ENCODE data around the gene DHCR7. TPM values are rescaled to one million over a fixed set of nuclear protein-coding genes. Genes with fewer than 3 reads are reported as not detected.

The DHCR7 gene
- total and polyA plus RNA-seq, 2 experiments from 2014 or later = 84.0 to 166 TPM

DNA sequence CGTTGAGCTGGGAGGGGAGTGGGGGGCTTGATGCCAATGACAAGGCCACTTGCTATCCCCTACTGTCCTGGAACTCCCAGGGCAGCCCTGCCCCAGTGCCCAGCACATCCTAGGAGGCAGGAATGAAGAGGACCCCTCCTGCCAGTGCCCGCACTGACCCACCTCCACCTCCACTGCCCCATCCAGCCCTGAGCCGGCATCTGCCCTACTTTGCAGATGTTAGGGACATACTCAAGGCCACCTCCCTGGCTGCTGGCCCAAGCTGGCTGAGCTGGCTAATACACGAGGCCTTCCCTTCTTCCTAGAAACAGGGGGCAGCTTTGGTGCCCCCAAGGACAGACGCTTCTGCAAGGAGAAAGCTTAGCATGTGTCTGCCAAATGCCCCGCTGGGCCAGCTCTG is 10.8 kb downstream of the DHCR7 start (continued):
- no peak for TF ChIP-seq ZNF331 (CRISPR knock-in tag; IDR thresholded peaks at IDR 0.05; ENCODE audit: low read depth)
- TF ChIP-seq POLR2AphosphoS5 (IDR thresholded peaks at IDR 0.05; ENCODE audit: low read depth) = no peak
- no peak for TF ChIP-seq EZH2 (IDR thresholded peaks at IDR 0.05; ENCODE audit: low read depth, unreplicated experiment)
- TF ChIP-seq EZH2phosphoT487 (IDR thresholded peaks at IDR 0.05; ENCODE audit: unreplicated experiment) = no peak
- no peak for TF ChIP-seq JUNB (IDR thresholded peaks at IDR 0.05; ENCODE audit: unreplicated experiment)
- TF ChIP-seq, protein P1, sequence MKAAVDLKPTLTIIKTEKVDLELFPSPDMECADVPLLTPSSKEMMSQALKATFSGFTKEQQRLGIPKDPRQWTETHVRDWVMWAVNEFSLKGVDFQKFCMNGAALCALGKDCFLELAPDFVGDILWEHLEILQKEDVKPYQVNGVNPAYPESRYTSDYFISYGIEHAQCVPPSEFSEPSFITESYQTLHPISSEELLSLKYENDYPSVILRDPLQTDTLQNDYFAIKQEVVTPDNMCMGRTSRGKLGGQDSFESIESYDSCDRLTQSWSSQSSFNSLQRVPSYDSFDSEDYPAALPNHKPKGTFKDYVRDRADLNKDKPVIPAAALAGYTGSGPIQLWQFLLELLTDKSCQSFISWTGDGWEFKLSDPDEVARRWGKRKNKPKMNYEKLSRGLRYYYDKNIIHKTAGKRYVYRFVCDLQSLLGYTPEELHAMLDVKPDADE (IDR thresholded peaks at IDR 0.05) = no peak
- no peak for TF ChIP-seq ZNF114 (CRISPR knock-in tag; IDR thresholded peaks at IDR 0.05)
- no peak for TF ChIP-seq CREB1 (CRISPR knock-in tag; IDR thresholded peaks at IDR 0.05; ENCODE audit: low read depth)

DNA sequence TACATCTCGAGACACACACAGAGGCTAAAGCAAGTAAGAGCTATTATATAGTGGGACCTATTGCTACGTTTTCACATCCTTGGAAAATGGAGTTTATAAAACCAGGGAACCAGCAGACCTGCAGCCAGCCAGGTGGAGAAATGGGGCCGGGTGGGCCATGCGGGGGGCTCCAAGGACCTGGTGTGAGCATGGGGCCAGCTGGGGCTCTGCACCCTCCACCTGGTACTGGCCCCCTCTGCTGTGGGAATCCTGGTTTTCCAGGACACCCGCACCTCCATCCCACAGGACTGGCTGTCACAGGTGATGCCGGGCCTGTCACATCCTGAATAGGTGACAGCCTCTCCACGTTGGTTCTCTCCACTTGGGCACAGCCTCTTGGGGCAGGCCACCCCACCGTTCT is 11.3 kb downstream of the DHCR7 start:
- H4K20me1 ChIP-seq (replicated peaks; ENCODE audit: insufficient read depth) = peaks cover 11% of the 10 kb centered on the region; the same call in 1 of the 2 replicates
- peaks cover 31% of the 10 kb centered on the region for H3K36me3 ChIP-seq (ENCODE audit: insufficient read depth)
- no peak overlapping the region for H2AFZ ChIP-seq
- no peak for TF ChIP-seq CREB1 (CRISPR knock-in tag; IDR thresholded peaks at IDR 0.05; ENCODE audit: low read depth)
- TF ChIP-seq, protein P2, sequence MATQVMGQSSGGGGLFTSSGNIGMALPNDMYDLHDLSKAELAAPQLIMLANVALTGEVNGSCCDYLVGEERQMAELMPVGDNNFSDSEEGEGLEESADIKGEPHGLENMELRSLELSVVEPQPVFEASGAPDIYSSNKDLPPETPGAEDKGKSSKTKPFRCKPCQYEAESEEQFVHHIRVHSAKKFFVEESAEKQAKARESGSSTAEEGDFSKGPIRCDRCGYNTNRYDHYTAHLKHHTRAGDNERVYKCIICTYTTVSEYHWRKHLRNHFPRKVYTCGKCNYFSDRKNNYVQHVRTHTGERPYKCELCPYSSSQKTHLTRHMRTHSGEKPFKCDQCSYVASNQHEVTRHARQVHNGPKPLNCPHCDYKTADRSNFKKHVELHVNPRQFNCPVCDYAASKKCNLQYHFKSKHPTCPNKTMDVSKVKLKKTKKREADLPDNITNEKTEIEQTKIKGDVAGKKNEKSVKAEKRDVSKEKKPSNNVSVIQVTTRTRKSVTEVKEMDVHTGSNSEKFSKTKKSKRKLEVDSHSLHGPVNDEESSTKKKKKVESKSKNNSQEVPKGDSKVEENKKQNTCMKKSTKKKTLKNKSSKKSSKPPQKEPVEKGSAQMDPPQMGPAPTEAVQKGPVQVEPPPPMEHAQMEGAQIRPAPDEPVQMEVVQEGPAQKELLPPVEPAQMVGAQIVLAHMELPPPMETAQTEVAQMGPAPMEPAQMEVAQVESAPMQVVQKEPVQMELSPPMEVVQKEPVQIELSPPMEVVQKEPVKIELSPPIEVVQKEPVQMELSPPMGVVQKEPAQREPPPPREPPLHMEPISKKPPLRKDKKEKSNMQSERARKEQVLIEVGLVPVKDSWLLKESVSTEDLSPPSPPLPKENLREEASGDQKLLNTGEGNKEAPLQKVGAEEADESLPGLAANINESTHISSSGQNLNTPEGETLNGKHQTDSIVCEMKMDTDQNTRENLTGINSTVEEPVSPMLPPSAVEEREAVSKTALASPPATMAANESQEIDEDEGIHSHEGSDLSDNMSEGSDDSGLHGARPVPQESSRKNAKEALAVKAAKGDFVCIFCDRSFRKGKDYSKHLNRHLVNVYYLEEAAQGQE (IDR thresholded peaks at IDR 0.05; ENCODE audit: unreplicated experiment) = no peak
- TF ChIP-seq, protein P3, sequence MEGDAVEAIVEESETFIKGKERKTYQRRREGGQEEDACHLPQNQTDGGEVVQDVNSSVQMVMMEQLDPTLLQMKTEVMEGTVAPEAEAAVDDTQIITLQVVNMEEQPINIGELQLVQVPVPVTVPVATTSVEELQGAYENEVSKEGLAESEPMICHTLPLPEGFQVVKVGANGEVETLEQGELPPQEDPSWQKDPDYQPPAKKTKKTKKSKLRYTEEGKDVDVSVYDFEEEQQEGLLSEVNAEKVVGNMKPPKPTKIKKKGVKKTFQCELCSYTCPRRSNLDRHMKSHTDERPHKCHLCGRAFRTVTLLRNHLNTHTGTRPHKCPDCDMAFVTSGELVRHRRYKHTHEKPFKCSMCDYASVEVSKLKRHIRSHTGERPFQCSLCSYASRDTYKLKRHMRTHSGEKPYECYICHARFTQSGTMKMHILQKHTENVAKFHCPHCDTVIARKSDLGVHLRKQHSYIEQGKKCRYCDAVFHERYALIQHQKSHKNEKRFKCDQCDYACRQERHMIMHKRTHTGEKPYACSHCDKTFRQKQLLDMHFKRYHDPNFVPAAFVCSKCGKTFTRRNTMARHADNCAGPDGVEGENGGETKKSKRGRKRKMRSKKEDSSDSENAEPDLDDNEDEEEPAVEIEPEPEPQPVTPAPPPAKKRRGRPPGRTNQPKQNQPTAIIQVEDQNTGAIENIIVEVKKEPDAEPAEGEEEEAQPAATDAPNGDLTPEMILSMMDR (conservative IDR thresholded peaks at IDR 0.05; ENCODE audit: low read depth in 2 of 2) = no peak
- no peak for TF ChIP-seq STAT1 (IDR thresholded peaks at IDR 0.05; ENCODE audit: unreplicated experiment)
- no peak for TF ChIP-seq ZNF114 (CRISPR knock-in tag; IDR thresholded peaks at IDR 0.05)
- TF ChIP-seq JUNB (IDR thresholded peaks at IDR 0.05; ENCODE audit: unreplicated experiment) = no peak
- no peak for TF ChIP-seq POLR2AphosphoS5 (IDR thresholded peaks at IDR 0.05; ENCODE audit: low read depth)
- TF ChIP-seq EZH2 (IDR thresholded peaks at IDR 0.05; ENCODE audit: low read depth, unreplicated experiment) = no peak
- TF ChIP-seq, protein P1 (IDR thresholded peaks at IDR 0.05) = no peak

More for the DNA sequence above, 11.3 kb downstream of the DHCR7 start:
- Histone ChIP-seq H3K27me3 (ENCODE audit: insufficient read depth) (no peaks in the 10 kb centered on the region), H3K27ac (ENCODE audit: low read depth) (no peak overlapping the region), H3K4me2 (no peak overlapping the region), H3K9me2 (ENCODE audit: insufficient read depth) (no peaks in the 10 kb centered on the region), H3K79me2 (replicated peaks; ENCODE audit: insufficient read depth) (no peaks in the 10 kb centered on the region), H3K4me1 (ENCODE audit: insufficient read depth) (no peaks in the 10 kb centered on the region), H3K4me3 (no peak overlapping the region), H3F3A (replicated peaks; ENCODE audit: low read depth) (no peaks in the 10 kb centered on the region)
- H3K4me3 Mint-ChIP-seq = no peak overlapping the region
- no peaks in the 10 kb centered on the region; the same call in 2 of the 3 replicates for H3K9me3 Mint-ChIP-seq
- ATAC-seq (no peak), DNase-seq (ENCODE audit: low spot score) (no peak)
- peaks cover 62% of the 10 kb centered on the region for H3K36me3 Mint-ChIP-seq (ENCODE audit: low read depth)
- H3K27ac Mint-ChIP-seq = no peak overlapping the region
- no peaks in the 10 kb centered on the region for H3K27me3 Mint-ChIP-seq (ENCODE audit: insufficient read depth, low read depth, poor library complexity)
- H3K4me1 Mint-ChIP-seq = no peaks in the 10 kb centered on the region

Measured in GM23338 (cell line).